Adipocyte (in vitro differentiated cells): ENCODE data around the gene NCR1.
"Not testable (repeated sequence)": the region's sequence is repeated elsewhere in the genome, so short reads cannot be mapped to it uniquely, and the experiment has no call there.

Source experiments
- DNase-seq: peaks from one replicate; pipeline ENCODE4 v3.0.0-alpha.2; 2015; ENCODE audit warnings: low read depth
- H3K27me3 ChIP-seq: replicated peaks from 2 replicates; pipeline ENCODE4 v1.7.0; 2013; ENCODE audit warnings: mild to moderate bottlenecking, low read length, moderate library complexity; ENCODE audit not compliant: control insufficient read depth, insufficient read depth
- H3K36me3 ChIP-seq: 2 replicates; pipeline ENCODE4 v1.7.0; 2013; ENCODE audit warnings: low read length, mild to moderate bottlenecking, moderate library complexity; ENCODE audit not compliant: control insufficient read depth, insufficient read depth, severe bottlenecking
- H3K4me1 ChIP-seq: 2 replicates; pipeline ENCODE4 v1.7.0; 2013; ENCODE audit warnings: mild to moderate bottlenecking, low read length, moderate library complexity; ENCODE audit not compliant: control insufficient read depth, insufficient read depth
- H3K4me3 ChIP-seq: 2 replicates; pipeline ENCODE4 v1.7.0; 2013; ENCODE audit warnings: mild to moderate bottlenecking, low read length, moderate library complexity
- H3K9ac ChIP-seq: 2 replicates; pipeline ENCODE4 v1.7.0; 2013; ENCODE audit warnings: mild to moderate bottlenecking, low read length, moderate library complexity
- H3K9me3 ChIP-seq: 2 replicates; pipeline ENCODE4 v1.7.0; 2013; ENCODE audit warnings: mild to moderate bottlenecking, low read length, moderate library complexity; ENCODE audit not compliant: control insufficient read depth

The NCR1 gene

DNA sequence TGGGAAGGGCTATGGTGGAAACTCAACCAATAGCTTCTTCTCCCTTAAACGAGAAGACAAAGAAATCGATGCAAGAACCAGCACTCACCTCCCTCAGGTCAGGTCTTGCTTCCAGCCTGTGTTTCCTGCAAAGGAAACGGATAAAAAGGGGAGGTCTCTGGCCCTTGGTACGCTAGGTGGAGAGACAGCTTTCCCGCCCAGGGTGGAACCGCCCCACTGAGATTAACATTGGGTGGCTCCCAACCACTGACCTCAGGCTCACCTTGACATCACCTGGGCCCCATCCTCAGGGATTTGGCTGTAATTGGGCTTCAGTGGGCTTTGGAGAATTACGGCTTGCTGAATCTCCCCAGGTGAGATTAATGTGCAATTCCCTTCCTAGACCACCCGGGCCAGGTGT, 41.4 kb downstream of the NCR1 start, which contains the start of gene NLRP7:
Gene NLRP7 (minus strand): TSS at position 150 of the 400 bp plus-strand sequence.
- no peak for DNase-seq

DNA sequence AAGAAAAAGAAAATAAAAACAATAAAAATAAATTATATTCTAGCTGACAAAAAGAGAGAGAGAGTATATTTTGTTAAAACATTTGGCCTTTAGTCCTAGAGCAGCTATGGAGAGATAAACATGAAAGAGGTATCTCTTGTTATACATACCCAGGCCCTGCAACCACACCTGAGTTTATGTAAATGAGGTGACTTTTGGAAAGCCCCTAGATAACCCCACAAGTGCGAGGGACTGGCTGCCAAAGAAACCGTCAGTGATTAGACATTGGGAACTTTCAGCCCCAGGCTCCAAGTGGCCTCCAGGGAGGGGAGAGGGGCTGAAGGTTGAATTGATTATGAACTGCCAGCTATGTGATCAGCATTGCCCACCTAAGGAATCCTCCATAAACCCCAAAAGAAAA, 43.5 kb downstream of the NCR1 start:
- no peaks in the 10 kb centered on the region for H3K9me3 ChIP-seq
- H3K9ac ChIP-seq, result no peak overlapping the region
- no peaks in the 10 kb centered on the region for H3K27me3 ChIP-seq
- no peak overlapping the region for H3K4me3 ChIP-seq
- H3K36me3 ChIP-seq, result no peaks in the 10 kb centered on the region
- no peak for DNase-seq
- no peaks in the 10 kb centered on the region for H3K4me1 ChIP-seq

More for the DNA sequence above, 41.4 kb downstream of the NCR1 start, which contains the start of gene NLRP7:
- Histone ChIP-seq H3K9me3 (no peaks in the 10 kb centered on the region), H3K9ac (no peak within 1 kb of the TSS), H3K4me3 (no peak within 1 kb of the TSS), H3K4me1 (no peaks in the 10 kb centered on the region), H3K27me3 (no peaks in the 10 kb centered on the region), H3K36me3 (no peaks in the 10 kb centered on the region)

DNA sequence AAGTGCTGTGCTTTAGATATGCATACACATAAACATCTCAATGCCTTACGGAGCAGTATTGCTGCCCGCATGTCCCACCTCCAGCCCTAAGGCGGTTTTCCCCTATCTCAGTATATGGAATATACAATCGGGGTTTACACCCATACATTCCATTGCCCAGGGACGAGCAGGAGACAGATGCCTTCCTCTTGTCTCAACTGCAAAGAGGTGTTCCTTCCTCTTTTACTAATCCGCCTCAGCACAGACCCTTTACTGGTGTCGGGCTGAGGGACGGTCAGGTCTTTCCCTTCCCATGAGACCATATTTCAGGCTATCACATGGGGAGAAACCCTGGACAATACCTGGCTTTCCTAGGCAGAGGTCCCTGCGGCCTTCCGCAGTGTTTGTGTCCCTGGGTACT, 44.6 kb downstream of the NCR1 start:
- H3K9me3 ChIP-seq, H3K36me3 ChIP-seq, H3K9ac ChIP-seq, DNase-seq, H3K4me3 ChIP-seq, H3K27me3 ChIP-seq, H3K4me1 ChIP-seq: not testable (repeated sequence)

DNA sequence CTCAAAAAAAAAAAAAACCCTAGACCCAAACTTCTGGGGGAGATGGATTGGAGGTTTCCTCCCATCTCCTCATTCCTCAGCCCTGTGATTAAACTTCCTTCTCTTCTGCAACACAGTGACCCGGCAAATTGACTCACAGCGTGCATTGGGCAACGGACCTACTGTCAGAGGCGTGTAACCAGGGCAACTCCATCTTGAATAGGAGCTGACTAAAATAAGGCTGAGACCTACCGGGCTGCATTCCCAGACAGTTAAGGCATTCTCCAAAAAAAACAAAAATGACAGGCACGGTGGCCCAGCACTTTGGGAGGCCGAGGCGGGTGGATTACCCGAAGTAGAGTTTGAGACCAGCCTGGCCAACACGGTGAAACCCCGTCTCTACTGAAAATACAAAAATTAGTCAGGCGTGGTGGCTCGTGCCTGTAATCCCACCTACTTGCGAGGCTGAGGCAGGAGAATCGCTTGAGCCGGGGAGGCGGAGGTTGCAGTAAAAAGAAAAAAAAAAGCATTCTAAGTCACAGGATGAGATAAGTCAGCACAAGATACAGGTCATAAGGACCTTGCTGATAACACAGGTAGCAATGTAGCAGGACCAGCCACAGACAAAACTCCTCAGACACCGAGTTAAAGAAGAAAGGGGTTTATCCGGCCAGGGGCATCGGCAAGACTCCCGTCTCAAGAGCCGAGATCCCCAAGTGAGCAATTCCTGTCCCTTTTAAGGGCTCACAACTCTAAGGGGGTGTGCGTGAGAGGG, 46.8 kb downstream of the NCR1 start:
- Histone ChIP-seq H3K4me1 (no peaks in the 10 kb centered on the region), H3K9me3 (no peaks in the 10 kb centered on the region), H3K27me3 (no peaks in the 10 kb centered on the region), H3K9ac (no peak overlapping the region), H3K36me3 (no peaks in the 10 kb centered on the region), H3K4me3 (no peak overlapping the region)
- DNase-seq, result no peak

DNA sequence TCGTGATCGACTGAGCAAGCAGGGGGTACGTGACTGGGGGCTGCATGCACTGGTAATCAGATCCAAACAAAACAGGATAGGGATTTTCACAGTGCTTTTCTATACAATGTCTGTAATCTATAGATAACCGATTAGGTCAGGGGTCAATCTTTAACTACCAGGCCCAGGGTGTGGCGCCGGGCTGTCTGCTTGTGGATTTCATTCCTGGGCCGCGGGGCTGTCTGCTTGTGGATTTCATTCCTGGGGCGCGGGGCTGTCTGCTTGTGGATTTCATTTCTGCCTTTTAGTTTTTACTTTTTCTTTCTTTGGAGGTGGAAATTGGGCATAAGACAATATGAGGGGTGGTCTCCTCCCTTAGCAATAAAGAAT, 47.4 kb downstream of the NCR1 start:
- H3K9me3 ChIP-seq, H3K9ac ChIP-seq, H3K4me1 ChIP-seq, DNase-seq, H3K36me3 ChIP-seq, H3K4me3 ChIP-seq, H3K27me3 ChIP-seq: not testable (repeated sequence)

DNA sequence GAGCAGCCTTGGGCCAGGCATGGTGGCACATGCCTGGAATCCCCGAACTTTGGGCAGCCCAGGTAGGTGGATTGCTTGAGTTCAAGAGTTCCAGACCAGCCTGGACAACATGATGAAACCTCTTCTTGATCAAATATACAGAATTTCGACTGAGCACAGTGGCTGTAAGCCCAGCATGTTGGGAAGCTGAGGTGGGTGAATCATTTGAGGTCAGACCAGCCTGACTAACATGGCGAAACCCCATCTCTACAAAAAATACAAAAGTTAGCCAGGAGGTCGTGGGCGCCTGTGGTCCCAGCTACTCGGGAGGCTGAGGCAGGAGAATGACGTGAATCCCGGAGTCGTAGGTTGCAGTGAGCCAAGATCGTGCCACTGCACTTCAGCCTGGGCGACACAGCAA, 49.4 kb downstream of the NCR1 start:
- Histone ChIP-seq H3K36me3 (no peaks in the 10 kb centered on the region), H3K9me3 (no peaks in the 10 kb centered on the region), H3K4me3 (no peak overlapping the region), H3K4me1 (no peaks in the 10 kb centered on the region), H3K9ac (no peak overlapping the region), H3K27me3 (no peaks in the 10 kb centered on the region)
- no peak for DNase-seq

DNA sequence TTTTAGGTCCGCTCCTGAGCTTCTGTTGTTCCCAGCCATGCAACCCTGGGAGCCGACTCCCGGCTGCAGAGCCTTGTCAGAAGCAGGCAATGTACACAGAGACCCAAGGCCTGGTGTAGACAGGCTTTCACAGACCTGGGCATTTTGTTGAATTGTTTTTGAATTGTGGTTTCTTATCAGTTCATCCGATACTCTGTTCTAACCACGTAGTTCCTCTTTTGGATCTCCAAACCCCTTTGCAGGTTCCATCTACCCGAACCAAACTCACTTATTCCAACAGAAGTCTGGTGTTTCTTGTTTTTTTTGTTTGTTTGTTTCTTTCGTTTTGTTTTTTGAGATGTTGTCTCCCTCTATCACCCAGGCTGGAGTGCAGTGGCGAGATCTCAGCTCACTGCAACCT, 53.9 kb downstream of the NCR1 start:
- no peaks in the 10 kb centered on the region for H3K27me3 ChIP-seq
- H3K4me1 ChIP-seq, result no peaks in the 10 kb centered on the region
- DNase-seq, result no peak
- no peak overlapping the region for H3K9ac ChIP-seq
- H3K36me3 ChIP-seq, result no peaks in the 10 kb centered on the region
- no peak overlapping the region for H3K4me3 ChIP-seq
- H3K9me3 ChIP-seq, result no peaks in the 10 kb centered on the region
